Stimulated activated CD4-positive, alpha-beta T cell treated with anti-CD3 and anti-CD28 coated beads, TNF-alpha, amount 100 ng/mL, for 24 hours (primary cell): Measurements from ENCODE around the gene WDR27.

ENCODE experiments used
- DNase-seq, 3 experiments: peaks; one replicate each; pipeline ENCODE4 v3.0.0-alpha.2; 2020; ENCODE audit warnings: low read depth in 3 of 3

WDR27 gene

GRCh38 chr6:169564453-169565240 lies 137.2 kb downstream of the WDR27 start:
- DNase-seq = no peak

- DNase-seq = no peak
These were observed 140.2 kb downstream of the WDR27 start for GRCh38 chr6:169561665-169562064.

- DNase-seq = no peak
These were observed 142.2 kb downstream of the WDR27 start for GRCh38 chr6:169559592-169559991.

- no peak for DNase-seq
These were observed 142.9 kb downstream of the WDR27 start for GRCh38 chr6:169558774-169559441.

- DNase-seq = no peak
These were observed 143.5 kb downstream of the WDR27 start for GRCh38 chr6:169558378-169558773.

- no peak for DNase-seq
These were observed 143.9 kb downstream of the WDR27 start for GRCh38 chr6:169557887-169558286.

- peak in 2 of 3 experiments; percentile 16 to 34 for DNase-seq
These were observed 144.9 kb downstream of the WDR27 start for GRCh38 chr6:169556758-169557548.

GRCh38 chr6:169555971-169556617 lies 145.7 kb downstream of the WDR27 start:
- no peak for DNase-seq

- no peak for DNase-seq
These were observed 155.8 kb downstream of the WDR27 start for GRCh38 chr6:169545982-169546381.

- DNase-seq = no peak
These were observed 158.1 kb downstream of the WDR27 start for GRCh38 chr6:169543704-169544103.

GRCh38 chr6:169542491-169542890 lies 159.3 kb downstream of the WDR27 start:
- no peak for DNase-seq

- no peak for DNase-seq
These were observed 162.5 kb downstream of the WDR27 start for GRCh38 chr6:169539176-169539897.

- no peak for DNase-seq
These were observed 165.2 kb downstream of the WDR27 start for GRCh38 chr6:169536446-169537170.

GRCh38 chr6:169534039-169534421 lies 167.8 kb downstream of the WDR27 start:
- no peak for DNase-seq

GRCh38 chr6:169533301-169534038 lies 168.4 kb downstream of the WDR27 start:
- DNase-seq = no peak

GRCh38 chr6:169530752-169531123 lies 171.1 kb downstream of the WDR27 start:
- no peak for DNase-seq

- DNase-seq = peak in 1 of 3 experiments; percentile 18
These were observed 171.7 kb downstream of the WDR27 start for GRCh38 chr6:169529931-169530751.

- DNase-seq = no peak
These were observed 173.1 kb downstream of the WDR27 start for GRCh38 chr6:169528755-169529154.

GRCh38 chr6:169527306-169527705 lies 174.5 kb downstream of the WDR27 start:
- no peak for DNase-seq
